AG10803 (cell line): ENCODE data around the gene CTTN.

ENCODE experiments used
- DNase-seq: peaks from one replicate; pipeline ENCODE4 v3.0.0; 2010; ENCODE audit warnings: low read depth
- H3K4me3 ChIP-seq: 2 replicates; pipeline ENCODE4 v1.5.1; 2011; ENCODE audit warnings: mild to moderate bottlenecking, low read length, control low read depth
- CTCF ChIP-seq: conservative IDR thresholded peaks from 2 replicates; pipeline ENCODE4 v1.5.1; 2011; ENCODE audit warnings: mild to moderate bottlenecking, low read length, control low read depth, inconsistent platforms

The CTTN gene

GRCh38 chr11:70433038-70433437, 34.7 kb downstream of the CTTN start:
- TF ChIP-seq CTCF, result no peak

GRCh38 chr11:70433526-70433925, 35.2 kb downstream of the CTTN start:
- H3K4me3 ChIP-seq, result no peak overlapping the region
- no peak for DNase-seq
- TF ChIP-seq CTCF, result no peak

More at GRCh38 chr11:70433038-70433437, 34.7 kb downstream of the CTTN start:
- no peak overlapping the region for H3K4me3 ChIP-seq
- no peak for DNase-seq

- no peak overlapping the region for H3K4me3 ChIP-seq
- no peak for DNase-seq
- no peak for TF ChIP-seq CTCF
These were observed 35.9 kb downstream of the CTTN start for GRCh38 chr11:70433966-70434812.

- H3K4me3 ChIP-seq, result no peak overlapping the region
- no peak for TF ChIP-seq CTCF
- no peak for DNase-seq
These were observed 36.5 kb downstream of the CTTN start for GRCh38 chr11:70434813-70435278.

- no peak for TF ChIP-seq CTCF
- no peak overlapping the region for H3K4me3 ChIP-seq
- no peak for DNase-seq
These were observed 37.0 kb downstream of the CTTN start for GRCh38 chr11:70435361-70435760.

- H3K4me3 ChIP-seq, result no peak overlapping the region
- no peak for TF ChIP-seq CTCF
- no peak for DNase-seq
These were observed 37.6 kb downstream of the CTTN start for GRCh38 chr11:70435765-70436500.
